ENCODE results near the gene LAMC3.
"Not testable (repeated sequence)": the region's sequence is repeated elsewhere in the genome, so short reads cannot be mapped to it uniquely, and the experiment has no call there.

The LAMC3 gene

GRCh38 chr9:131095666-131096268 lies 86.8 kb downstream of the LAMC3 start:
- Histone ChIP-seq H3K9me3 (ENCODE audit: control insufficient read depth, low read length) (no peaks in the 10 kb centered on the region), H3K36me3 (ENCODE audit: control insufficient read depth, insufficient read depth, low read length) (no peaks in the 10 kb centered on the region), H3K4me1 (ENCODE audit: control insufficient read depth, insufficient read depth, low read length, poor library complexity, severe bottlenecking) (peaks cover 27% of the 10 kb centered on the region), H3K27ac (ENCODE audit: low read depth, low read length, severe bottlenecking) (no peak overlapping the region), H3K4me3 (ENCODE audit: extremely low read depth, insufficient read depth, low read length, poor library complexity, severe bottlenecking) (peak overlapping the region; percentile 61)
- 35 to 92% methylated on average over 7 to 15 of the region's 16 CpGs for WGBS, 2 experiments (ENCODE audit: insufficient coverage in 2 of 2)

- H3K4me1 ChIP-seq (ENCODE audit: control insufficient read depth, insufficient read depth, low read length, poor library complexity, severe bottlenecking): peaks cover 27% of the 10 kb centered on the region
- H3K36me3 ChIP-seq (ENCODE audit: control insufficient read depth, insufficient read depth, low read length): no peaks in the 10 kb centered on the region
- no peak within 1 kb of the TSS for H3K27ac ChIP-seq (ENCODE audit: low read depth, low read length, severe bottlenecking)
- no peaks in the 10 kb centered on the region for H3K9me3 ChIP-seq (ENCODE audit: control insufficient read depth, low read length)
- 0 to 1% methylated on average over 52 to 72 of the region's 99 CpGs for WGBS, 2 experiments (ENCODE audit: insufficient coverage in 2 of 2)
- peak within 1 kb of the TSS; percentile 61 for H3K4me3 ChIP-seq (ENCODE audit: extremely low read depth, insufficient read depth, low read length, poor library complexity, severe bottlenecking)
Observed at GRCh38 chr9:131096269-131097125, 87.5 kb downstream of the LAMC3 start, which contains the start of gene AIF1L. Gene AIF1L, plus strand, starts transcription at chr9:131096531. Its CDS starts 99 bp downstream, at chr9:131096630.

- peak overlapping the region; percentile 61 for H3K4me3 ChIP-seq (ENCODE audit: extremely low read depth, insufficient read depth, low read length, poor library complexity, severe bottlenecking)
- no peaks in the 10 kb centered on the region for H3K36me3 ChIP-seq (ENCODE audit: control insufficient read depth, insufficient read depth, low read length)
- no peaks in the 10 kb centered on the region for H3K9me3 ChIP-seq (ENCODE audit: control insufficient read depth, low read length)
- 17 to 25% methylated on average over 14 to 15 of the region's 19 CpGs for WGBS, 2 experiments (ENCODE audit: insufficient coverage in 2 of 2)
- H3K27ac ChIP-seq (ENCODE audit: low read depth, low read length, severe bottlenecking): no peak overlapping the region
- H3K4me1 ChIP-seq (ENCODE audit: control insufficient read depth, insufficient read depth, low read length, poor library complexity, severe bottlenecking): peaks cover 24% of the 10 kb centered on the region
Observed at GRCh38 chr9:131097126-131097947, 88.4 kb downstream of the LAMC3 start.

GRCh38 chr9:131097948-131098278 lies 88.9 kb downstream of the LAMC3 start:
- no peaks in the 10 kb centered on the region for H3K36me3 ChIP-seq (ENCODE audit: control insufficient read depth, insufficient read depth, low read length)
- no peak overlapping the region for H3K27ac ChIP-seq (ENCODE audit: low read depth, low read length, severe bottlenecking)
- WGBS, 2 experiments (ENCODE audit: insufficient coverage in 2 of 2): 86 to 88% methylated on average over 8 of the region's 8 CpGs
- H3K9me3 ChIP-seq (ENCODE audit: control insufficient read depth, low read length): no peaks in the 10 kb centered on the region
- H3K4me3 ChIP-seq (ENCODE audit: extremely low read depth, insufficient read depth, low read length, poor library complexity, severe bottlenecking): no peak overlapping the region
- peaks cover 24% of the 10 kb centered on the region for H3K4me1 ChIP-seq (ENCODE audit: control insufficient read depth, insufficient read depth, low read length, poor library complexity, severe bottlenecking)

DNA sequence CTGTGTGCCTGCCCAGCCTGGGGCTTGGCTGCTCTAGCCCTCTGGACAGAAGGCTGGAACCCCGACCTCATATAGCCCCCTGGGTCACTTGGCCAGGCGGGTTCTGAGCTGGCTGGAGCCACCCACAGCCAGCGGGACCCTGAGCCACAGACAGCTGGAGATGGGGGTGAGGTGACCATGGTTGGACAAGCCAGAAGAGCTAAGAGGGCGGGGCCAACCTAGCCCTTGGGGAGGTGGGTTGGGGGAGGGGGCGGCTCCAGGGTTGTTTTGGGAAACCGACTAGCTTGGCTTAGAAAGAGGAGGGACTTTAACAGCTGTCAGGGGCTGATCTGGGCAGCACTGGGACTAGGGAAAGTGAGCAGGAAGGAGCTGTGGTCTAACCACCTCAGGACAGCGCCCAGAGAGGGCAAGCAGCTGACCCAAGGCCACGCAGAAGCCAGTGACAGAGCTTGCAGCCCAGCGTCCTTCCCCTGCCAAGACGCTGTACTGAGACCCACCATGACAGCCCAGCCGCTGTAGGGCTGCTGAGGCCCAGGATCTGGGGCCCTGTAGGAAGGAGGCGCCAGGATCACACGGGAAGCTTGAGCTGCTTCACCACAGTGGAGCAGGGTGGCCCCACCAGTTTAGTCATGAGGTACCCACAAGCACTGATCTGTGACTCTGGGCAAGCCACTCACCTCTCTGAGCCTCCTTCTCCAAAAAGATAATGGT lies 89.6 kb downstream of the LAMC3 start:
- no peak overlapping the region for H3K27ac ChIP-seq (ENCODE audit: low read depth, low read length, severe bottlenecking)
- H3K9me3 ChIP-seq (ENCODE audit: control insufficient read depth, low read length): no peaks in the 10 kb centered on the region
- no peak overlapping the region for H3K4me3 ChIP-seq (ENCODE audit: extremely low read depth, insufficient read depth, low read length, poor library complexity, severe bottlenecking)
- H3K4me1 ChIP-seq (ENCODE audit: control insufficient read depth, insufficient read depth, low read length, poor library complexity, severe bottlenecking): peaks cover 24% of the 10 kb centered on the region
- H3K36me3 ChIP-seq (ENCODE audit: control insufficient read depth, insufficient read depth, low read length): no peaks in the 10 kb centered on the region
- WGBS, 2 experiments (ENCODE audit: insufficient coverage in 2 of 2): 78 to 83% methylated on average over 11 of the region's 13 CpGs

DNA sequence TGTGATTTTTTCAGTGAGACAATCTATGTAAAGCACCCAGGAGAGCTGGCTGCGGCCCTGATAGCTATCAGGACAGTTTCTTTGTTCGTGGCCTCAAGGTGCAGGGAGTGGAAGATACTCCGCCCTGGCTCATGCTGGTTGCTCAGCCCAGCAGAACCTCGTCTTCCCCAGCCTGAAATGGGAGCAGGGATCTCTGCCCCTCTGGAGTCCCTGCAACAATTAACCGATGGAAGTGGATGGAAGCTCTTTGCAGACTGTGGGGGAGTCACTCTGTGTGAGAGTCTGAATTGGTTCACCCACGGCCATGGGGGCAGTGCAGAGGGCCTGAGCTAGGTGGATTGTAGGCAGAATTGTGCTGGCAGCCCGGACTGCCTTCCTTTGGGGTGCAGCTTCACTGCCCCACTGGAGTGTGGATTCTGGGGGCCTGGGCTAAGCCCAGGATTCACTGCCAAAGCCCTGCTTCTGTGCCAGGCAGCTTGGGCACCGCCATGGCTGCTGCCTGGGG lies 90.2 kb downstream of the LAMC3 start:
- H3K9me3 ChIP-seq (ENCODE audit: control insufficient read depth, low read length): no peaks in the 10 kb centered on the region
- 92 to 94% methylated on average over 7 to 8 of the region's 8 CpGs for WGBS, 2 experiments (ENCODE audit: insufficient coverage in 2 of 2)
- no peaks in the 10 kb centered on the region for H3K36me3 ChIP-seq (ENCODE audit: control insufficient read depth, insufficient read depth, low read length)
- no peak overlapping the region for H3K4me3 ChIP-seq (ENCODE audit: extremely low read depth, insufficient read depth, low read length, poor library complexity, severe bottlenecking)
- H3K27ac ChIP-seq (ENCODE audit: low read depth, low read length, severe bottlenecking): no peak overlapping the region
- peaks cover 24% of the 10 kb centered on the region for H3K4me1 ChIP-seq (ENCODE audit: control insufficient read depth, insufficient read depth, low read length, poor library complexity, severe bottlenecking)

DNA sequence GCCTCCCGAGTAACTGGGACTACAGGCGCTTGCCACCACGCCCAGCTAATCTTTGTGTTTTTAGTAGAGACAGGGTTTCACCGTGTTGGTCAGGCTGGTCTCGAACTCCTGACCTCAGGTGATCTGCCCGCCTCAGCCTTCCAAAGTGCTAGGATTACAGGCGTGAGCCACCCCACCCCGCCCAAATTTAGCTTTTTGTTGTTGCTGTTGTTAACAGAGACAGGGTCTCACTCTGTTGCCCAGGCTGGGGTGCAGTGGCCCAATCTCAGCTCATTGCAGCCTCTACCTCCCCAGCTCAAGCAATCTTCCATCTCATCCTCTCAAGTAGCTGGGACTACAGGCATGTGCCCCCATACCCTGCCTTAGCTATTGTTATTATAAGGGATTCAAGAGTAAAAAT lies 90.9 kb downstream of the LAMC3 start:
- 90 to 92% methylated on average over 6 to 8 of the region's 8 CpGs for WGBS, 2 experiments (ENCODE audit: insufficient coverage in 2 of 2)
- not testable (repeated sequence) for H3K36me3 ChIP-seq (ENCODE audit: control insufficient read depth, insufficient read depth, low read length); H3K27ac ChIP-seq (ENCODE audit: low read depth, low read length, severe bottlenecking); H3K9me3 ChIP-seq (ENCODE audit: control insufficient read depth, low read length); H3K4me3 ChIP-seq (ENCODE audit: extremely low read depth, insufficient read depth, low read length, poor library complexity, severe bottlenecking)
- H3K4me1 ChIP-seq (ENCODE audit: control insufficient read depth, insufficient read depth, low read length, poor library complexity, severe bottlenecking): peaks cover 24% of the 10 kb centered on the region

GRCh38 chr9:131100445-131100844 lies 91.5 kb downstream of the LAMC3 start:
- 81 to 89% methylated on average over 5 of the region's 9 CpGs for WGBS, 2 experiments (ENCODE audit: insufficient coverage in 2 of 2)
- peaks cover 24% of the 10 kb centered on the region for H3K4me1 ChIP-seq (ENCODE audit: control insufficient read depth, insufficient read depth, low read length, poor library complexity, severe bottlenecking)
- no peak overlapping the region for H3K4me3 ChIP-seq (ENCODE audit: extremely low read depth, insufficient read depth, low read length, poor library complexity, severe bottlenecking)
- no peak overlapping the region for H3K27ac ChIP-seq (ENCODE audit: low read depth, low read length, severe bottlenecking)
- H3K36me3 ChIP-seq (ENCODE audit: control insufficient read depth, insufficient read depth, low read length): no peaks in the 10 kb centered on the region
- no peaks in the 10 kb centered on the region for H3K9me3 ChIP-seq (ENCODE audit: control insufficient read depth, low read length)

DNA sequence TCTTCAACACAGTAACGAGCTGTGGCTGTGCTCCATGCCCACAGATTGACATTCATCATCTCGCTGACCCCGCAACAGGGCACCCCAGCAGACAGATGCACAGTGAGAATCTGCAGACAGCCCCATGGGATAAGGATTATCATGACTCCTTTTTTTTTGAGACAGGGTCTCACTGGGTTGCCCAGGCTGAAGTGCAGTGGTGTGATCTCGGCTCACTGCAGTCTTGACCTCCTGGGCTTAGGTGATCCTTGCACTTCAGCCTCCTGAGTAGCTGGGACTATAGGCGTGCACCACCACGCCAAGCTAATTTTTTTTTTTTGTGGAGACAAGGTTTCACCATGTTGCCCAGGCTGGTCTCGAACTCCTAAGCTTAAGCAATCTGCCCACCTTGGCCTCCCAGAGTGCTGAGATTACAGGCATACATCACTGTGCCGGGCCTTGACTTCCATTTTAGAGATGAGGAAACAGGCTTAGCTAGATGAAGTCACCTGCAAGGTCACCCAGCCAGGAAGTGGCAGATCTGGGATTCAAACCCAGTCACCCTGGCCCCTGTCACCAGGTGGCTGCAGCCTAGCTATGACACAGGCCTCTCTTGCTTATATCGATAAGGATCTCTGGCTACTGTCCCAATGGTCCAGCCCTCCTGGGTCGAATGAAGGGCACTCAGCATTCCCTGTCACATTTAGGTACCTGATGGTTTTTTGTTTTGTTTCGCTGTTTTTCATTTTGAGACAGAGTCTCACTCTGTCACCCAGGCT lies 92.4 kb downstream of the LAMC3 start:
- WGBS, 2 experiments (ENCODE audit: insufficient coverage in 2 of 2): 92 to 95% methylated on average over 10 to 11 of the region's 11 CpGs
- peaks cover 24% of the 10 kb centered on the region for H3K4me1 ChIP-seq (ENCODE audit: control insufficient read depth, insufficient read depth, low read length, poor library complexity, severe bottlenecking)
- H3K36me3 ChIP-seq (ENCODE audit: control insufficient read depth, insufficient read depth, low read length): peaks cover 3% of the 10 kb centered on the region
- H3K9me3 ChIP-seq (ENCODE audit: control insufficient read depth, low read length): no peaks in the 10 kb centered on the region
- no peak overlapping the region for H3K27ac ChIP-seq (ENCODE audit: low read depth, low read length, severe bottlenecking)
- no peak overlapping the region for H3K4me3 ChIP-seq (ENCODE audit: extremely low read depth, insufficient read depth, low read length, poor library complexity, severe bottlenecking)

Measured in mesodermal cell (in vitro differentiated cells).